ENCODE data around the gene MPDZ.

DNA sequence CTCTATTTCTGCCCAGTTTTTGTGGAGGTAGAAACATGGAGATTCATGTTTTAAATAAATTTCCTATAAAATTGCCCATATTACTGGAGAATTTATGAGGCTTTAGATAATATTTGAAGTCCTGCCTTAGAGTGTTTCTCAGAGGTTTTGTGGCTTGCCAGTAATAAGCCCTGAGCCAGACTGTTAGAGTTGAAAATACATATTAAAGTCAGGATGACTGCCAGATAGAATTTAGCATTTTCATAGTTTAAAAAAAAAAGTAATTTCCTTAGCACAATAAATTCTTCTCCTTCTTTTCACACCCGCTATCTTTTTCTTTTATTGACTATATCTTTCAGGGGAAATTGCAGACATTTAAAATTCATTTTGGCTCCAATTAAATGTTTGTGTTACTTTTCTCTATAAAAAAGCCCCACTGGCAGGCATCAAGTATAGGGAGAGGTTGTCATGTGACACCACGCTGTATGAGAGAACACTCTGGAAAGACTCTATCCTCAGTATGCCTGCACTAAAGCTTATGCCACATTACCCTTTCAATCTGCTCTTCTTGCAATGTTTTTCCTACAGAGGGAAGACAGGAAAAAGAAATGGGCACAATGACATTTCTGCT is 135.2 kb downstream of the MPDZ start:
- TF ChIP-seq, protein P1, sequence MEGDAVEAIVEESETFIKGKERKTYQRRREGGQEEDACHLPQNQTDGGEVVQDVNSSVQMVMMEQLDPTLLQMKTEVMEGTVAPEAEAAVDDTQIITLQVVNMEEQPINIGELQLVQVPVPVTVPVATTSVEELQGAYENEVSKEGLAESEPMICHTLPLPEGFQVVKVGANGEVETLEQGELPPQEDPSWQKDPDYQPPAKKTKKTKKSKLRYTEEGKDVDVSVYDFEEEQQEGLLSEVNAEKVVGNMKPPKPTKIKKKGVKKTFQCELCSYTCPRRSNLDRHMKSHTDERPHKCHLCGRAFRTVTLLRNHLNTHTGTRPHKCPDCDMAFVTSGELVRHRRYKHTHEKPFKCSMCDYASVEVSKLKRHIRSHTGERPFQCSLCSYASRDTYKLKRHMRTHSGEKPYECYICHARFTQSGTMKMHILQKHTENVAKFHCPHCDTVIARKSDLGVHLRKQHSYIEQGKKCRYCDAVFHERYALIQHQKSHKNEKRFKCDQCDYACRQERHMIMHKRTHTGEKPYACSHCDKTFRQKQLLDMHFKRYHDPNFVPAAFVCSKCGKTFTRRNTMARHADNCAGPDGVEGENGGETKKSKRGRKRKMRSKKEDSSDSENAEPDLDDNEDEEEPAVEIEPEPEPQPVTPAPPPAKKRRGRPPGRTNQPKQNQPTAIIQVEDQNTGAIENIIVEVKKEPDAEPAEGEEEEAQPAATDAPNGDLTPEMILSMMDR (IDR thresholded peaks at IDR 0.05; ENCODE audit: insufficient read depth, low read depth, low read length) = no peak
- no peak for TF ChIP-seq EZH2 (IDR thresholded peaks at IDR 0.05; ENCODE audit: insufficient read depth, low read length)

Measured in astrocyte (in vitro differentiated cells and primary cell).